Uterus (tissue), 2 donors: ENCODE data around the gene DDR2.

Source experiments
- POLR2A ChIP-seq, 2 donors: fragments of 450-650 bp; IDR thresholded peaks; one replicate each; pipeline ENCODE4 v1.6.1; 2016; ENCODE audit warnings: antibody characterized with exemption in 2 of 2, mild to moderate bottlenecking in 1 of 2, moderate library complexity in 1 of 2
- TF ChIP-seq, protein P1 (sequence below), 4 experiments: fragments of 200-600 bp in 2 of 4; fragments of 450-650 bp in 2 of 4; sonication (generic) in 2 of 4; IDR thresholded peaks; one replicate each; pipeline ENCODE4 v1.5.1; 2016 to 2019; ENCODE audit warnings: antibody characterized with exemption in 4 of 4, mild to moderate bottlenecking in 2 of 4, moderate library complexity in 1 of 4

DNA sequence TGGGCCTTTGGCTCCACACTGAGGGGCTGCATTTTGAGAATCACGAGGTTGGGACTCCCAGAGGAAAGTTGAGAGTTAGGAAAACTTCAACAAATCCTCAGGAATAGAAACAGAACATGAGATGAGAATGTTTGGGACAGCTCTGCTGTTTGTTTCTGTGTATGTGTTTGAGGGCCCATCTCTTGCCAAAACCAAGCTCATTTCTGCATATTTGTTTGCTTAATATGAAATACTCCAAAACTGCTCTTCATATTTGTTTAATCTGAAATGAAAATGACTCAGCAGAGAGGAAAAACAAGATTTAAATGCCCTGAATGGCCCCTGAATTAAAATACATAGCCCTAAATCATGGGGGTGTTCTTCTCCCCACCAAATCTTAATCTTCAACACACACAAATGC lies 78.1 kb downstream of the DDR2 start:
- TF ChIP-seq, protein P1, sequence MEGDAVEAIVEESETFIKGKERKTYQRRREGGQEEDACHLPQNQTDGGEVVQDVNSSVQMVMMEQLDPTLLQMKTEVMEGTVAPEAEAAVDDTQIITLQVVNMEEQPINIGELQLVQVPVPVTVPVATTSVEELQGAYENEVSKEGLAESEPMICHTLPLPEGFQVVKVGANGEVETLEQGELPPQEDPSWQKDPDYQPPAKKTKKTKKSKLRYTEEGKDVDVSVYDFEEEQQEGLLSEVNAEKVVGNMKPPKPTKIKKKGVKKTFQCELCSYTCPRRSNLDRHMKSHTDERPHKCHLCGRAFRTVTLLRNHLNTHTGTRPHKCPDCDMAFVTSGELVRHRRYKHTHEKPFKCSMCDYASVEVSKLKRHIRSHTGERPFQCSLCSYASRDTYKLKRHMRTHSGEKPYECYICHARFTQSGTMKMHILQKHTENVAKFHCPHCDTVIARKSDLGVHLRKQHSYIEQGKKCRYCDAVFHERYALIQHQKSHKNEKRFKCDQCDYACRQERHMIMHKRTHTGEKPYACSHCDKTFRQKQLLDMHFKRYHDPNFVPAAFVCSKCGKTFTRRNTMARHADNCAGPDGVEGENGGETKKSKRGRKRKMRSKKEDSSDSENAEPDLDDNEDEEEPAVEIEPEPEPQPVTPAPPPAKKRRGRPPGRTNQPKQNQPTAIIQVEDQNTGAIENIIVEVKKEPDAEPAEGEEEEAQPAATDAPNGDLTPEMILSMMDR (IDR thresholded peaks at IDR 0.05), result no peak
- no peak for TF ChIP-seq POLR2A (IDR thresholded peaks at IDR 0.05)
